Liver (tissue), 3 donors: ENCODE measurements around the gene RNF175.

Source experiments
- CTCF ChIP-seq: fragments of 150-350 bp; IDR thresholded peaks from 2 replicates; pipeline ENCODE4 v1.5.1; 2017; ENCODE audit warnings: improper control_type of control experiment, low read depth, low read length; ENCODE audit not compliant: missing input control
- MAX ChIP-seq: IDR thresholded peaks from 2 replicates; pipeline ENCODE4 v1.6.1; 2016; ENCODE audit warnings: antibody characterized with exemption
- RAD21 ChIP-seq, 2 donors: IDR thresholded peaks; 2 replicates each; pipeline ENCODE4 v1.6.1; 2016; ENCODE audit warnings: antibody characterized with exemption in 2 of 2, mild to moderate bottlenecking in 2 of 2
- YY1 ChIP-seq: IDR thresholded peaks from 2 replicates; pipeline ENCODE4 v1.6.1; 2016; ENCODE audit warnings: antibody characterized with exemption, mild to moderate bottlenecking
- donor health status: healthy.
- donor health status: healthy.

- no peak for TF ChIP-seq CTCF
- no peak for TF ChIP-seq RAD21 (IDR thresholded peaks at IDR 0.05)
- TF ChIP-seq YY1 = no peak
- TF ChIP-seq MAX = no peak
Measured at GRCh38 chr4:153757407-153757806, 2.4 kb downstream of the RNF175 start.
